ENCODE results near the gene ARL6. TPM values are rescaled to one million over a fixed set of nuclear protein-coding genes. Genes with fewer than 3 reads are reported as not detected.

ARL6 gene
- total and polyA plus RNA-seq, 2 of the 8 experiments (the other 6 are each of a cell fraction or from before 2014, with no cell fraction given): 1.8 to 12.0 TPM

DNA sequence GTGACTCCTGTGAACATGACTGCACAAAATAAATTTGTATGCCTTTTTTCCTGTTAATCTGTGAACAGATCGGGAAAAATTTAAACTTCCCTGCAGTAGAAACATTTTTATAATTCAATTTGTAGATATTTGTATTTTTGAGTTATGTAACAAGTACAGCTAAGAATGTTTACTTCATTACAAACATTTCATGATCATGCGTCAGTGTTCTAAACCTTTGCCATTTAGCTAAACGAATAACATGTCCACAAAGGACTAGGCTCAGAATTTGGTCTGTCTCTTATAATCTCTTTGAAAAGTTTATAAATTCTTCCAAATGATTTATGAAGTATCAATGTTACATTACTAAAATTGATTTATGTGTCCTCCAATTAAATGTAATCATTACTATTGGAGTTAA is 39.9 kb downstream of the ARL6 start:
- Histone ChIP-seq H2AK5ac (ENCODE audit: low read depth, low read length) (no peak overlapping the region), H3K79me2 (ENCODE audit: control insufficient read depth in 1 of 2, insufficient read depth in 2 of 2, low read length in 2 of 2) (no peaks in the 10 kb centered on the region), H2BK12ac (ENCODE audit: low read depth, low read length) (no peak overlapping the region), H3K9me3 (ENCODE audit: insufficient read depth in 2 of 2, low read depth in 1 of 2, low read length in 1 of 2) (no peaks in the 10 kb centered on the region), H2BK15ac (ENCODE audit: low read length) (no peak overlapping the region), H3K4me2 (ENCODE audit: insufficient read depth in 1 of 2, low read depth in 2 of 2, low read length in 2 of 2) (no peak overlapping the region), H3K9ac (replicated peaks in 1 of 4; ENCODE audit: extremely low read depth in 1 of 4, low read depth in 3 of 4, low read length in 3 of 4) (no peak overlapping the region), H2BK5ac (ENCODE audit: low read depth, low read length) (no peak overlapping the region), H3K18ac (ENCODE audit: extremely low read depth, low read length) (no peak overlapping the region), H3K27ac (ENCODE audit: low read depth, low read length) (no peak overlapping the region), H3K23ac (ENCODE audit: insufficient read length) (no peak overlapping the region), H3K23me2 (ENCODE audit: low read depth, low read length) (no peaks in the 10 kb centered on the region), H4K8ac (ENCODE audit: extremely low read depth, insufficient read depth, low read length) (no peak overlapping the region), H3K56ac (replicated peaks; ENCODE audit: insufficient read length, low read depth, low read length) (no peak overlapping the region), H4K5ac (ENCODE audit: insufficient read length, low read depth, low read length) (no peak overlapping the region), H3K36me3 (ENCODE audit: control insufficient read depth in 2 of 4, insufficient read depth in 4 of 4, low read length in 3 of 4) (no peaks in the 10 kb centered on the region), H4K20me1 (replicated peaks in 1 of 2; ENCODE audit: control insufficient read depth in 1 of 2, insufficient read depth in 2 of 2, low read length in 2 of 2) (no peaks in the 10 kb centered on the region), H2AFZ (ENCODE audit: low read length) (no peak overlapping the region), H3K79me1 (ENCODE audit: low read depth, low read length) (no peaks in the 10 kb centered on the region), H4K91ac (replicated peaks; ENCODE audit: insufficient read length, low read length) (no peak overlapping the region), H3K14ac (ENCODE audit: insufficient read length) (no peak overlapping the region), H2BK20ac (ENCODE audit: low read length) (no peak overlapping the region), H3K4ac (replicated peaks; ENCODE audit: insufficient read length, low read depth, low read length) (no peak overlapping the region), H2BK120ac (replicated peaks; ENCODE audit: low read depth, low read length) (no peak overlapping the region), H3K4me3 (ENCODE audit: extremely low read depth in 1 of 4, insufficient read depth in 2 of 4, low read depth in 3 of 4, low read length in 4 of 4) (no peak overlapping the region), H3K27me3 (replicated peaks in 1 of 4; ENCODE audit: control insufficient read depth in 3 of 4, extremely low read depth in 1 of 4, insufficient read depth in 3 of 4, low read length in 3 of 4) (no peaks in the 10 kb centered on the region), H3K4me1 (replicated peaks in 1 of 4; ENCODE audit: control insufficient read depth in 3 of 4, insufficient read depth in 4 of 4, low read length in 3 of 4) (no peaks in the 10 kb centered on the region)
- CTCF ChIA-PET (ENCODE audit: partially characterized antibody): interaction anchor here (1.3 to 2.0 kb wide), 2 partner anchors 128 to 218 kb away, joined by 4 to 7 read pairs; no protein-coding TSS in a partner anchor
- no peak for DNase-seq (ENCODE audit: low read depth in 1 of 2, low spot score in 2 of 2)
- WGBS, 2 experiments (ENCODE audit: extremely low coverage in 1 of 2, insufficient coverage in 1 of 2, insufficient read length in 1 of 2, insufficient replicate concordance in 2 of 2, low coverage in 1 of 2, low lambda C conversion rate in 2 of 2, missing lambda C conversion rate in 1 of 2): 93% methylated on average over 3 of the region's 3 CpGs; no CpG with 5 or more reads in 1 of the 2 experiments
- no peak for FAIRE-seq
- POLR2A ChIA-PET (ENCODE audit: partially characterized antibody): interaction anchor here (0.8 to 1.1 kb wide), 2 partner anchors 9 to 90 kb away, joined by 3 to 4 read pairs; no protein-coding TSS in a partner anchor
- no peak for TF ChIP-seq SP4 (IDR thresholded peaks at IDR 0.05; ENCODE audit: low read length)
- no peak for TF ChIP-seq SIRT6 (IDR thresholded peaks at IDR 0.05; ENCODE audit: low read length)
- TF ChIP-seq HDAC6 (IDR thresholded peaks at IDR 0.05; ENCODE audit: low read depth, low read length): no peak
- TF ChIP-seq FOSL1 (IDR thresholded peaks at IDR 0.05; ENCODE audit: insufficient read depth, low read depth, low read length): no peak

Measured in H1 (cell line).